Aorta (tissue), 5 donors: Measurements from ENCODE around the gene LRRC18. TPM values are rescaled to one million over a fixed set of nuclear protein-coding genes. Genes with fewer than 3 reads are reported as not detected.

Experiments
- ATAC-seq: fragments of 200-7000 bp; cut with Tn5 transposase; one replicate; pipeline ENCODE4 v1.9.1; 2022; ENCODE audit warnings: moderate library complexity; ENCODE audit not compliant: low FRiP score
- DNase-seq, 2 donors: peaks; one replicate each; pipeline ENCODE4 v3.0.0-alpha.2; 2020
- H3K27ac ChIP-seq, 2 donors: one replicate each; pipeline ENCODE4 v1.5.1; 2013; ENCODE audit warnings: low read length in 2 of 2, mild to moderate bottlenecking in 2 of 2, moderate library complexity in 2 of 2, control low read depth in 1 of 2, inconsistent platforms in 1 of 2, low read depth in 1 of 2
- H3K27me3 ChIP-seq, 2 donors: one replicate each; pipeline ENCODE4 v1.6.1; 2013; ENCODE audit warnings: control low read depth in 1 of 2, low read length in 1 of 2, mild to moderate bottlenecking in 1 of 2, moderate library complexity in 1 of 2; ENCODE audit not compliant: insufficient read depth in 2 of 2, control insufficient read depth in 1 of 2
- H3K36me3 ChIP-seq, 2 donors: one replicate each; pipeline ENCODE4 v1.6.1; 2013; ENCODE audit warnings: control low read depth in 1 of 2, low read length in 1 of 2, mild to moderate bottlenecking in 1 of 2; ENCODE audit not compliant: insufficient read depth in 2 of 2, control insufficient read depth in 1 of 2
- H3K4me1 ChIP-seq, 2 donors: one replicate each; pipeline ENCODE4 v1.6.1; 2013; ENCODE audit warnings: low read length in 2 of 2, control low read depth in 1 of 2, mild to moderate bottlenecking in 1 of 2, moderate library complexity in 1 of 2; ENCODE audit not compliant: insufficient read depth in 2 of 2, control insufficient read depth in 1 of 2
- H3K4me3 ChIP-seq, 2 donors: one replicate each; pipeline ENCODE4 v1.5.1; 2013; ENCODE audit warnings: low read length in 2 of 2, control low read depth in 1 of 2, mild to moderate bottlenecking in 1 of 2
- H3K9me3 ChIP-seq: one replicate; pipeline ENCODE4 v1.6.1; 2013; ENCODE audit warnings: mild to moderate bottlenecking, low read length; ENCODE audit not compliant: control insufficient read depth
- WGBS, 2 donors: extraction: QIAGEN DNeasy Blood & Tissue Kit; methylation state at CpG; one replicate each; pipeline ENCODE4 v1.1.7; 2013; 5-methylcytosine and 5-hydroxymethylcytosine counted together
- intact Hi-C, 2 donors: fragments of 100-400 bp; cut with DNase I; formaldehyde crosslinking; loops; one replicate each; pipeline versions ENCODE4 v1.14.2 to v1.15.0; 2022
- polyA plus RNA-seq, 2 donors: library from polyadenylated mRNA; stranded (reverse); fragments of 200-250 nt; gene quantifications; one replicate each; pipeline ENCODE4 v1.2.3, GENCODE V29; 2013
- total RNA-seq, 2 donors: library from RNA; stranded (reverse); fragmentation: NEBNext Ultra II Directional; extraction: Animal tissue kit (Norgen Biotek cat#: 25700); gene quantifications; one replicate each; pipeline ENCODE4 v1.2.1, GENCODE V29; 2021
- donor health status: healthy with polysubstance abuse.
- donor health status: Bipolar disorder and iron deficiency.
- donor health status: DM: no; HTN: no; CAD: no.
- donor health status: DM: no; HTN: no; CAD: no.
- donor health status: DM: yes; HTN: yes; CAD: no.

The LRRC18 gene
- total and polyA plus RNA-seq, 4 donors, result not detected

- H3K27ac ChIP-seq, result no peak overlapping the region
- ATAC-seq (no peak), DNase-seq (no peak)
- no peaks in the 10 kb centered on the region for H3K27me3 ChIP-seq
- WGBS, 2 donors, result 91 to 92% methylated on average over 7 of the region's 7 CpGs
- no peaks in the 10 kb centered on the region for H3K9me3 ChIP-seq
- H3K4me3 ChIP-seq, result no peak overlapping the region
- H3K36me3 ChIP-seq, result no peaks in the 10 kb centered on the region
- peaks cover 0 to 2% of the 10 kb centered on the region in 2 donors for H3K4me1 ChIP-seq
- intact Hi-C loops, result no loop called here
Measured at GRCh38 chr10:48940958-48941357, 1.3 kb upstream of the LRRC18 start.

GRCh38 chr10:48940372-48940771, 732 bp upstream of the LRRC18 start:
- DNase-seq (no peak), ATAC-seq (no peak)
- WGBS, 2 donors, result 94 to 97% methylated on average over 5 of the region's 5 CpGs
- Histone ChIP-seq H3K36me3 (no peaks in the 10 kb centered on the region), H3K4me1 (peaks cover 0 to 1% of the 10 kb centered on the region in 2 donors), H3K4me3 (no peak overlapping the region), H3K27ac (no peak overlapping the region), H3K27me3 (no peaks in the 10 kb centered on the region), H3K9me3 (no peaks in the 10 kb centered on the region)
- intact Hi-C loops, result no loop called here

- no peak overlapping the region for H3K27ac ChIP-seq
Measured at GRCh38 chr10:48938990-48939536, 577 bp downstream of the LRRC18 start.

DNA sequence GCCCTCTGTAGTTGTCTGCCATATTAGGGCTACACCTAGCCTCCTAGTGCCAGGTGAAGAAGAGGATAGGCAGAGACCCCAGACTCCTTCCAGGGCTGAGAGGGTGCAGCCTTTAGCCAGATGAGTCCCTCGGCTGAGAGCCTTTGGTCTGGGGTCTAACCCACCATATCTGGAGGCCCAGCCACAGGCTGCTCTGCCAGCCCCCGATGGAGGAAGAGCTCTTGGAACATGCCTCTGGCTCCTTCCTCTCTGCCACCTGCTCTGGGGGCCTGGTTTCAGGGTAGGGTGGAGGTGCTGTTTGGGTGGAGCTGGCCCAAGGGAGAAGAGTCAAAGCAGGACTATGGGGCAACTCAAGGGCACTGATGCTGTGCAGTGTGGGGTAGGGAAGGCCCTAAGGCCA, 1.4 kb downstream of the LRRC18 start:
- intact Hi-C loops, result no loop called here
- ATAC-seq, result no peak
- H3K27ac ChIP-seq, result no peak overlapping the region
- DNase-seq, result no peak
- no peaks in the 10 kb centered on the region for H3K4me1 ChIP-seq
- H3K27me3 ChIP-seq, result no peaks in the 10 kb centered on the region
- no peaks in the 10 kb centered on the region for H3K36me3 ChIP-seq
- no peak overlapping the region for H3K4me3 ChIP-seq
- WGBS, 2 donors, result 93 to 96% methylated on average over 2 of the region's 2 CpGs
- H3K9me3 ChIP-seq, result no peaks in the 10 kb centered on the region

More at GRCh38 chr10:48938990-48939536, 577 bp downstream of the LRRC18 start:
- Histone ChIP-seq H3K4me1 (no peaks in the 10 kb centered on the region), H3K36me3 (no peaks in the 10 kb centered on the region), H3K9me3 (no peaks in the 10 kb centered on the region), H3K4me3 (no peak overlapping the region), H3K27me3 (no peaks in the 10 kb centered on the region)
- intact Hi-C loops, result no loop called here
- 79 to 80% methylated on average over 6 of the region's 6 CpGs for WGBS, 2 donors
- DNase-seq (no peak), ATAC-seq (no peak)

- ATAC-seq (no peak), DNase-seq (no peak)
- H3K9me3 ChIP-seq, result no peaks in the 10 kb centered on the region
- no peaks in the 10 kb centered on the region for H3K27me3 ChIP-seq
- H3K36me3 ChIP-seq, result no peaks in the 10 kb centered on the region
- H3K27ac ChIP-seq, result no peak overlapping the region
- WGBS, 2 donors, result 80 to 85% methylated on average over 3 of the region's 3 CpGs
- intact Hi-C loops, result no loop called here
- H3K4me3 ChIP-seq, result no peak overlapping the region
- no peaks in the 10 kb centered on the region for H3K4me1 ChIP-seq
Measured at GRCh38 chr10:48937796-48938195, 1.8 kb downstream of the LRRC18 start.

GRCh38 chr10:48935577-48935976, 4.1 kb downstream of the LRRC18 start:
- no peak overlapping the region for H3K4me3 ChIP-seq
- no peak overlapping the region for H3K27ac ChIP-seq
- H3K36me3 ChIP-seq, result no peaks in the 10 kb centered on the region
- intact Hi-C loops, result no loop called here
- H3K4me1 ChIP-seq, result no peaks in the 10 kb centered on the region
- H3K27me3 ChIP-seq, result no peaks in the 10 kb centered on the region
- H3K9me3 ChIP-seq, result no peaks in the 10 kb centered on the region
- DNase-seq (no peak), ATAC-seq (no peak)

- 64 to 65% methylated on average over 18 of the region's 18 CpGs for WGBS, 2 donors
- H3K4me3 ChIP-seq, result no peak overlapping the region
Measured at GRCh38 chr10:48934672-48935501, 4.8 kb downstream of the LRRC18 start.

DNA sequence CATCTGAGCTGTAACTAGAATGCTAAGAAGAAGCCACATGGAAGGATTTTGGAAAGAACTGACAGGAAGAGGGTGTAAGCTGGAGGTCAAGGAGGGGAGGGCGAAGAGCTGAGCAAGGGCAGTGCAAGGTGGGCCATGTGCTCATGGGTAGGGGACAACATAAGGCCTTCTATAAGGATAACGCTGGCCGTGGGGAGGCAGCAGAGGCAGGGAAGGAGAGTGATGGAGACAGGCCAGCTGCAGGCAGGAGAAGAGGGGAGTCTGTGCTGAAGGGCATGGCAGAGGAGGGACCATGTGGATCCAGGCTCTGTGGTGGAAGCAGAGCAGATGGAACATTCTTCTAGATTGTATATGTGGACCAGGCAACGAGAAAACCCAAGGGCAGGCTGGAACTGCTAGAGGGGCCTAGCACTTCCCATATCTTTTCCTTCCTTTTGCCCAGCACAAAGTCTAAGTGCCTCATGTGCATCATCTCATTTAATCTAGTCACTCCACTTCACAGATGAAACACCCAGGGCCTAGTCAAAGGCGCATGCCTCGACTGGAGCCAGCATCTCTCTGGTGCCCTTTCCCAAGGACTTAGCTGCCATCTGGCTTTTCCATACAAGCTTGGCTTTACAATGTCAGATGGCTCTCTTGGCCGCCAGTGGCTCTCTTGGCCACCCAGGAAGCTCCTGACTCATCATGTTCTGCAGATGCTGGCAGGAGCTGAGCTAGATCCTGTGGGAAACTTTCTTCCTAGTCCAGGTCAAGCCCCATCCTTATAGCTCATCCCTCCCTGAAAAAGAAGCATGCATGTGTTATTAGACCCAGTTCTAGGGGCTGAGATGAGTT, 6.6 kb downstream of the LRRC18 start:
- intact Hi-C loops, result no loop called here

More at GRCh38 chr10:48934672-48935501, 4.8 kb downstream of the LRRC18 start:
- Histone ChIP-seq H3K27ac (no peak overlapping the region), H3K4me1 (no peaks in the 10 kb centered on the region), H3K27me3 (no peaks in the 10 kb centered on the region), H3K9me3 (no peaks in the 10 kb centered on the region), H3K36me3 (no peaks in the 10 kb centered on the region)
- no peak for DNase-seq
- intact Hi-C loops, result no loop called here
- no peak for ATAC-seq

More for the DNA sequence above, 6.6 kb downstream of the LRRC18 start:
- Histone ChIP-seq H3K4me1 (no peaks in the 10 kb centered on the region), H3K36me3 (no peaks in the 10 kb centered on the region), H3K9me3 (no peaks in the 10 kb centered on the region), H3K4me3 (no peak overlapping the region), H3K27ac (no peak overlapping the region), H3K27me3 (no peaks in the 10 kb centered on the region)
- ATAC-seq, result no peak
- no peak for DNase-seq
- 90 to 95% methylated on average over 7 of the region's 7 CpGs for WGBS, 2 donors
